GM18868 (cell line): ENCODE measurements around the gene DGLUCY.

Source experiments
- ATAC-seq: cut with Tn5 transposase; IDR thresholded peaks from one replicate; pipeline ENCODE4 v1.9.1; 2021; ENCODE audit warnings: mild to moderate bottlenecking, moderate library complexity; ENCODE audit not compliant: unreplicated experiment

The DGLUCY gene

DNA sequence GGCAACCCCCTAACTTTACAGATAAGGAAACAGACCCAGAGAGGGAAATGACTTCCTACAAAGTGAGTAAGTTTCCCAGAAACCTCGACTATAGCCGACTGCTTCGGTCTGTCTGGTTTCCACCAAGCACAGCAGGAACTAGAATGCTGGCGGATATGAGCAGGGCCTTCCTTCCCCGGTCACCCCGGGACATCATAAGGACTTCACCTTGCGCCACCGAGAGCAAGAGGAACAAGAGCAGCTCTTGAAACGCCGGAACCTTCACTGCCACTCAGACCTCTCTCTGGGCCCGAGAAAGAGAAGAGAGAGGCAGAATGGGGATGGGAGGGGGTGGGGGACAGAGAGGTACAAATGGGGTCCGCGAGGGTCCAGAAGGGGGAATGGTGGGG is 160.0 kb downstream of the DGLUCY start:
- no peak for ATAC-seq

DNA sequence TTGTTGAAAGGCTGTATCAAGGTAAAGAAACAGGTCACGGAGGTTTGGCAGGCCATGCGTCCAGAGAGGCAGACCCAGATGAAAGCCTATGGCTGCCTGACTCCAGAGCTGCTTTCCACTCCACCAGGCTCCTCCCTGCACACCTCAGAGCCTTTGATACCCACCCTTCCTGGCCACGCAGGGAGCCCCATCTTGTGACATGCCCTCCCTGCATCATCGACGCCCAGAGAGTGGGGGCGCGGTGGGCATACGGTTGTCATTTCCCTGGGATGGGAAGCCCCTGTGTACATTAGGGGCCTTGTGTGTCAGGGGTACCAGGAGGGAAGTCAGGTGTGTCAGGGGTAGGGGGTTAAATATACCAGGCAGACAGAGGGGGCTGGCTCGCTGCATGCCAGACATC is 160.9 kb downstream of the DGLUCY start:
- ATAC-seq, result no peak
